ENCODE data around the gene SLC36A3.

SLC36A3 gene

GRCh38 chr5:151296974-151297373 lies 6.6 kb downstream of the SLC36A3 start:
- Histone ChIP-seq H3K9me3 (ENCODE audit: low read length) (no peaks in the 10 kb centered on the region), H3K4me1 (ENCODE audit: insufficient read depth, low read length) (no peaks in the 10 kb centered on the region), H3K27ac (ENCODE audit: low read depth, low read length) (no peak overlapping the region), H3K9ac (ENCODE audit: low read length) (no peak overlapping the region), H3K4me3 (ENCODE audit: low read depth in 1 of 2, low read length in 2 of 2) (no peak overlapping the region), H3K36me3 (ENCODE audit: insufficient read depth, low read length) (no peaks in the 10 kb centered on the region), H3K27me3 (ENCODE audit: control insufficient read depth in 1 of 2, insufficient read depth in 2 of 2, low read length in 2 of 2) (no peaks in the 10 kb centered on the region)

DNA sequence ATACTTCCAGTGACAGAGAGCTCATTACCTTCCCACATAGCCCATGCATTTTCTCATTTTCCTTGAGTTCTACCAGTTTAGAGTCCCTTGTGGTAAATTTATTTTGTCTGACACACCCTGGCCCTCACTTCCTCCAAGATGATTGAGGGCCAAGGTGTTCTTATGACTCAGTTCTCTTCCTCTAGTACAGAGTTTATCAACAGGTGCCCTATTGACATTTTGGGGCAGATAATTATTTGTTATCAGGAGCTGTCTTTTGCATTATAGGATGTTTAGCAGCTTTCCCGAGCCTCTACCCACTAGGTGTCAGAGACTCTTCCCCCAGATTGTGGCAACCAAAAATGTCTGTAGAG lies 7.1 kb downstream of the SLC36A3 start:
- no peaks in the 10 kb centered on the region for H3K27me3 ChIP-seq (ENCODE audit: control insufficient read depth in 1 of 2, insufficient read depth in 2 of 2, low read length in 2 of 2)
- no peaks in the 10 kb centered on the region for H3K4me1 ChIP-seq (ENCODE audit: insufficient read depth, low read length)
- H3K9me3 ChIP-seq (ENCODE audit: low read length), result no peaks in the 10 kb centered on the region
- no peak overlapping the region for H3K27ac ChIP-seq (ENCODE audit: low read depth, low read length)
- H3K4me3 ChIP-seq (ENCODE audit: low read depth in 1 of 2, low read length in 2 of 2), result no peak overlapping the region
- H3K36me3 ChIP-seq (ENCODE audit: insufficient read depth, low read length), result no peaks in the 10 kb centered on the region
- H3K9ac ChIP-seq (ENCODE audit: low read length), result no peak overlapping the region

- Histone ChIP-seq H3K9me3 (ENCODE audit: low read length) (no peaks in the 10 kb centered on the region), H3K9ac (ENCODE audit: low read length) (no peak overlapping the region), H3K36me3 (ENCODE audit: insufficient read depth, low read length) (no peaks in the 10 kb centered on the region), H3K4me3 (ENCODE audit: low read depth in 1 of 2, low read length in 2 of 2) (no peak overlapping the region), H3K4me1 (ENCODE audit: insufficient read depth, low read length) (no peaks in the 10 kb centered on the region), H3K27me3 (ENCODE audit: control insufficient read depth in 1 of 2, insufficient read depth in 2 of 2, low read length in 2 of 2) (no peaks in the 10 kb centered on the region), H3K27ac (ENCODE audit: low read depth, low read length) (no peak overlapping the region)
Observed at GRCh38 chr5:151295791-151296477, 7.6 kb downstream of the SLC36A3 start.

DNA sequence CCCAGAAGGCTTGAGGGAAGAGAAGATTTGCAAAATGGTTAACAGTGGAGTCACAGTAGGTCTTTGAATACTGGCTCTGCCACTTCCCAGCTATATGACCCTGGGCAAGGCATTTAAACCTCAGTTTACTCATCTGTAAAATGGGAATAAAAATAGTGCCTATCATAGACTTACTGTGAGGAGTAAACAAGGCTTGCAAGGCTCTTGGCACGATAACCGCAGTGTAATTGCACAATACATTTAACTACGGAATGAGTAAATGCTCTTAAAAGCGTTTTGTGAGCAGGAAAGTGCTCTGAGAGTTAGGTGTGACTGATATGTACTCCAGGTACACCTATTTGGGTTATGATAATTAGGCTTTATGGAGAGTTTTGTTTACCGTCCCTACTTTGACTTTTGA lies 8.4 kb downstream of the SLC36A3 start:
- no peak overlapping the region for H3K27ac ChIP-seq (ENCODE audit: low read depth, low read length)
- no peaks in the 10 kb centered on the region for H3K9me3 ChIP-seq (ENCODE audit: low read length)
- H3K4me1 ChIP-seq (ENCODE audit: insufficient read depth, low read length), result no peaks in the 10 kb centered on the region
- no peaks in the 10 kb centered on the region for H3K27me3 ChIP-seq (ENCODE audit: control insufficient read depth in 1 of 2, insufficient read depth in 2 of 2, low read length in 2 of 2)
- H3K36me3 ChIP-seq (ENCODE audit: insufficient read depth, low read length), result no peaks in the 10 kb centered on the region
- H3K4me3 ChIP-seq (ENCODE audit: low read depth in 1 of 2, low read length in 2 of 2), result no peak overlapping the region
- no peak overlapping the region for H3K9ac ChIP-seq (ENCODE audit: low read length)

- no peak overlapping the region for H3K4me3 ChIP-seq (ENCODE audit: low read depth in 1 of 2, low read length in 2 of 2)
- no peak overlapping the region for H3K27ac ChIP-seq (ENCODE audit: low read depth, low read length)
- no peaks in the 10 kb centered on the region for H3K4me1 ChIP-seq (ENCODE audit: insufficient read depth, low read length)
- no peak overlapping the region for H3K9ac ChIP-seq (ENCODE audit: low read length)
- H3K36me3 ChIP-seq (ENCODE audit: insufficient read depth, low read length), result no peaks in the 10 kb centered on the region
- no peaks in the 10 kb centered on the region for H3K9me3 ChIP-seq (ENCODE audit: low read length)
- no peaks in the 10 kb centered on the region for H3K27me3 ChIP-seq (ENCODE audit: control insufficient read depth in 1 of 2, insufficient read depth in 2 of 2, low read length in 2 of 2)
Observed at GRCh38 chr5:151293624-151294023, 9.9 kb downstream of the SLC36A3 start.

DNA sequence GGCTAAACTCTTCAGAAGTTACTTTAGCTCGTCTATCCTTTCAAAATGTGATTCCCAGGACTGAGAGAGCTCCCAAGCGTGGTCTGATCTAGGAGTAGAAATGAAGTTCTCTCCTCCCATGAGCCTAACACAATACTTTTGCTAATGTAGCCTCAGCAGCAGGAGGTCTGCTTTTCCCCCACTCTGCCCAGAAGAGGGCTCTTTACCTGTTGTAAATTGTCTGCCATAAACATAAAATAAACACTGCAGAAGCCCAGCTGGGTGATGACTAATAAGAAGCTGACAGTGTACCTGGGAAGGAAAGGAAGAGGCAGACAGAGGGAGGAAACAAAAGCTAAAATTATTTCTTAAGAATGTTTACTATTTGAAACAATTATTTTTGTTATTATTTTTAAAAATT lies 15.4 kb downstream of the SLC36A3 start:
- no peak overlapping the region for H3K27ac ChIP-seq (ENCODE audit: low read depth, low read length)
- no peaks in the 10 kb centered on the region for H3K9me3 ChIP-seq (ENCODE audit: low read length)
- no peaks in the 10 kb centered on the region for H3K27me3 ChIP-seq (ENCODE audit: control insufficient read depth in 1 of 2, insufficient read depth in 2 of 2, low read length in 2 of 2)
- no peak overlapping the region for H3K4me3 ChIP-seq (ENCODE audit: low read depth in 1 of 2, low read length in 2 of 2)
- no peaks in the 10 kb centered on the region for H3K4me1 ChIP-seq (ENCODE audit: insufficient read depth, low read length)
- H3K36me3 ChIP-seq (ENCODE audit: insufficient read depth, low read length), result no peaks in the 10 kb centered on the region
- no peak overlapping the region for H3K9ac ChIP-seq (ENCODE audit: low read length)

DNA sequence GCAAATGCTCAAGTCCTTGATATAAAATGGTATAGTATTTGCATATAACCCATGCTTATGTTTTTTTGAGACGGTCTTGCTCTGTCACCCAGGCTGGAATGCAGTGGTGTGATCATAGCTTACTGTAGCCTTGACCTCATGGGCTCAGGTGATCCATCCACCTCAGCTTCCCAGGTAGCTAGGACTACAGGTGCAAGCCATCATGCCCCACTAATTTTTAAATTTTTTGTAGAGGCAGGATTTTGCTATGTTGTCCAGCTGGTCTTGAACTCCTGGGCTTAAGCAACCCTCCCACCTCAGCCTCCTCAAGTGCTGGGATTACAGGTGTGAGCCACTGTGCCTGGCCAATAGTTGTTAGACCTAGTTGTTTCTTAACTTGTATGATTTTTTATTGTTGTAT lies 17.3 kb downstream of the SLC36A3 start:
- no peak overlapping the region for H3K9ac ChIP-seq (ENCODE audit: low read length)
- no peaks in the 10 kb centered on the region for H3K36me3 ChIP-seq (ENCODE audit: insufficient read depth, low read length)
- no peaks in the 10 kb centered on the region for H3K9me3 ChIP-seq (ENCODE audit: low read length)
- no peaks in the 10 kb centered on the region for H3K4me1 ChIP-seq (ENCODE audit: insufficient read depth, low read length)
- no peaks in the 10 kb centered on the region for H3K27me3 ChIP-seq (ENCODE audit: control insufficient read depth in 1 of 2, insufficient read depth in 2 of 2, low read length in 2 of 2)
- H3K27ac ChIP-seq (ENCODE audit: low read depth, low read length), result no peak overlapping the region
- no peak overlapping the region for H3K4me3 ChIP-seq (ENCODE audit: low read depth in 1 of 2, low read length in 2 of 2)

- no peak overlapping the region for H3K4me3 ChIP-seq (ENCODE audit: low read depth in 1 of 2, low read length in 2 of 2)
- no peaks in the 10 kb centered on the region for H3K4me1 ChIP-seq (ENCODE audit: insufficient read depth, low read length)
- no peaks in the 10 kb centered on the region for H3K36me3 ChIP-seq (ENCODE audit: insufficient read depth, low read length)
Observed at GRCh38 chr5:151285683-151286082, 17.9 kb downstream of the SLC36A3 start.

DNA sequence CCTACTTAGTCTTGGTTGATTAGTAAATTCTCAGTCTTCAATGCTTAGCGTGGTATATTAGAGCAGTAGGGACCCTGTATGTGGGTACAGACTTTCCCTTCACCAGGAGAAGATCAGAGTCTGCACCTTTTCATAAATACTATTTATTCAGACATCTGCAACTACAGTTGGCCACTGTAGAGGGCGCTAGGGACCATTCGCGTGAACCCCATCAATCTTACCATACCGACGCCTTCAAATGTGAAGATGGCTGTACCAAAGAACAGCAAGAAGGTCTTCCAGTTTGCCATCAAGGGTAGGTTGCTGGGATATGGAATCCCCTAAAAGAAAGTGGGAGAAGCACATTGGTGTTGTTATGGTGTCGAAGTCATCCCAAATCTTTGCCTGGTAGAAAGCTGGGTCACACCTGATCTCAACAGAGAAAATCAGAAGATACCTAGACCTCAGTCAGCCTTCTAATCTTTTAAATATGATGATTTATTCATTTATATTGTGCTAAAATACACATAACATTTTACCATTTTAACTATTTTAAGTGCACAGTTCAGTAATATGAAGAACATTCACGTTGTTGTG lies 19.1 kb downstream of the SLC36A3 start:
- no peak overlapping the region for H3K9ac ChIP-seq (ENCODE audit: low read length)
- no peaks in the 10 kb centered on the region for H3K27me3 ChIP-seq (ENCODE audit: control insufficient read depth in 1 of 2, insufficient read depth in 2 of 2, low read length in 2 of 2)
- H3K36me3 ChIP-seq (ENCODE audit: insufficient read depth, low read length), result no peaks in the 10 kb centered on the region
- H3K27ac ChIP-seq (ENCODE audit: low read depth, low read length), result no peak overlapping the region
- H3K4me1 ChIP-seq (ENCODE audit: insufficient read depth, low read length), result no peaks in the 10 kb centered on the region
- no peak overlapping the region for H3K4me3 ChIP-seq (ENCODE audit: low read depth in 1 of 2, low read length in 2 of 2)
- no peaks in the 10 kb centered on the region for H3K9me3 ChIP-seq (ENCODE audit: low read length)

More at GRCh38 chr5:151285683-151286082, 17.9 kb downstream of the SLC36A3 start:
- Histone ChIP-seq H3K9ac (ENCODE audit: low read length) (no peak overlapping the region), H3K9me3 (ENCODE audit: low read length) (no peaks in the 10 kb centered on the region), H3K27me3 (ENCODE audit: control insufficient read depth in 1 of 2, insufficient read depth in 2 of 2, low read length in 2 of 2) (no peaks in the 10 kb centered on the region), H3K27ac (ENCODE audit: low read depth, low read length) (no peak overlapping the region)

DNA sequence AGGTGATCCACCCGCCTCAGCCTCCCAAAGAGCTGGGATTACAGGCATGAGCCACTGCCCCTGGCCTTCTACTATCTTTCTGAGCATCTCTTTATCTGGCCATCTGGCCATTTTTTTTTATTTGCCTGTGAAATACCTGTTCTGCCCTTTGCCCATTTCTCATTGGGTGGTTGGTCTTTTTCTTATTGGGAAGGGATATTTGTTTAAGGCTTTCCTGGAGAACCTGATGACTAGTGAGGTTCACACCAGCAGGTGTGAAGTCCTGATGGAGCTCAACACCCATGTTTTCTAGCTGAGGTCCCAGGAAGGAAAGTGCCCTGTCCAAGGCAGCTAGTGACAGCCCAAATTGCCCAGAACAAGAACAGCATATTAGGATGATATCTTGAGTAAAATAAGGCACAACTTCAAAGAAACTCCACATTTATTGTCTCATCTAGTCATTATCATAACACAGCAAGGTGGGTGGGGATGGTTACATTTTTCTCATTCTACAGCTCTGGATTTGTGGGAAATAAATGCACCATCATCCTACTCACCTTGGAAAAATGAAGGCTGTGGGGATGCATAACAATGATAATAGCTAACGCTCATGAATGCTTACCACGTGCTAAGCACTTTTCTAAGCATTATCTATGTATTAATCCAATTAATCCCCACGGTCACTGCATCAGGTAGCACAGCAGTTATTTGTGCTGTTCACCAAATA lies 20.3 kb downstream of the SLC36A3 start:
- Histone ChIP-seq H3K36me3 (ENCODE audit: insufficient read depth, low read length) (no peaks in the 10 kb centered on the region), H3K9me3 (ENCODE audit: low read length) (no peaks in the 10 kb centered on the region), H3K27me3 (ENCODE audit: control insufficient read depth in 1 of 2, insufficient read depth in 2 of 2, low read length in 2 of 2) (no peaks in the 10 kb centered on the region), H3K27ac (ENCODE audit: low read depth, low read length) (no peak overlapping the region), H3K4me3 (ENCODE audit: low read depth in 1 of 2, low read length in 2 of 2) (no peak overlapping the region), H3K4me1 (ENCODE audit: insufficient read depth, low read length) (no peaks in the 10 kb centered on the region), H3K9ac (ENCODE audit: low read length) (no peak overlapping the region)

DNA sequence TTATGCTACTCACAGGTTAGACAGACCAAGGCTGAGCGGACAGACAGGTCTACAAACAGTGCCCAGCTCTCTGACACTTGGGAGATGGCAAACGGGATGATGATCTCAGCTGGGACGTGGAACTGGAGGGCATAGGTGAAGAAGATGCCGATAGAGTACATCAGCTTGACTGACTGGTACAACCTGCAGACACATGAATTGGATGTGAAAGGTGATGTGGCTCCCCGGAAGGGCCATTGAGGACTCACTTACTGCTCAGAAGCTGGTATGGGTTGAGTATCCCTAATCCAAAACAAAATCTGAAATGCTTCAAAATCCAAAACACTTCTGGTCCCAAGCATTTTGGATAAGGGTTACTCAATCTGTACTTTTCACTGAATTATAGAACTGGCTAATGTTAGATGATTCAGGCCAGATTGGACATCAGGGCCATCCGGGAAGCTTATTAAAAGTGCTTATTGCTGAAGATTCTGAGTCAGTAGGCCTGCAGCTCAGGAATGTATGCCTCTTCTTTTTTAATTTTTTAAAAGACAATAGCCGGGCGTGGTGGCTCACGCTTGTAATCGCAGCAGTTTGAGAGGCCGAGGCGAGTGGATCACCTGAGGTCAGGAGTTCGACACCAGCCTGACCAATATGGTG lies 22.4 kb downstream of the SLC36A3 start:
- Histone ChIP-seq H3K9me3 (ENCODE audit: low read length) (no peaks in the 10 kb centered on the region), H3K4me1 (ENCODE audit: insufficient read depth, low read length) (no peaks in the 10 kb centered on the region), H3K36me3 (ENCODE audit: insufficient read depth, low read length) (no peaks in the 10 kb centered on the region), H3K27ac (ENCODE audit: low read depth, low read length) (no peak overlapping the region), H3K9ac (ENCODE audit: low read length) (no peak overlapping the region), H3K27me3 (ENCODE audit: control insufficient read depth in 1 of 2, insufficient read depth in 2 of 2, low read length in 2 of 2) (no peaks in the 10 kb centered on the region), H3K4me3 (ENCODE audit: low read depth in 1 of 2, low read length in 2 of 2) (no peak overlapping the region)
